Measurements from ENCODE around the gene SP2.
A peak's percentile ranks its signal among the peaks of the same experiment; 100 is the strongest.

SP2 gene

DNA sequence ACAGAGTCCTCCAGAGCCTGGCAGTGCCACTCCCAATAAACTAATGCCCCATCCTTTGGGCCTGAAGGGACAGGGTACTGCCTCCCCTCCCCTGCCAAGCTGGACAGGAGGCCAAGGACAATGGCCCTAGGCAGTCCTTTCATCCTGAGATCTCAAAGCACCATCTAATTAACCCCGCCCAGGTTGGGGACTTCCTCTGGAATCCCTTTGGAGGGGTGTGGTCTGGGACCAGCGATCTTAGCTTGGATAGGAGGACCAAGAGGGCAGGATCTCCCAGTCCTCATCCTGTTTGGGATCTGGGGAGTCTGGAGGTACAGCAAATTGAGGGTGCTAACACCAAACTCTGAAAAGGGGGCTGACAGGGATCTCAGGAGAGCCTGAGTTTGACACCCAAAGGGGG is 26.9 kb upstream of the SP2 start:
- DNase-seq, result no peak
- Histone ChIP-seq H3K9me3 (ENCODE audit: control extremely low read depth in 1 of 5, control insufficient read depth in 4 of 5, insufficient read depth in 2 of 5, low read depth in 1 of 5, low read length in 4 of 5) (no peaks in the 10 kb centered on the region), H3K27ac (ENCODE audit: insufficient read depth in 1 of 2, low read depth in 1 of 2, low read length in 2 of 2, poor library complexity in 1 of 2, severe bottlenecking in 2 of 2) (no peak overlapping the region), H3K4me3 (ENCODE audit: control insufficient read depth in 1 of 7, extremely low read depth in 1 of 7, insufficient read depth in 4 of 7, low read depth in 2 of 7, low read length in 6 of 7) (no peak overlapping the region), H3K4me1 (ENCODE audit: control extremely low read depth in 1 of 4, control insufficient read depth in 4 of 4, insufficient read depth in 4 of 4, low read length in 3 of 4) (peaks cover 0 to 16% (median 8%) of the 10 kb centered on the region in 4 experiments), H3K27me3 (replicated peaks in 2 of 5; ENCODE audit: control insufficient read depth in 4 of 5, insufficient read depth in 5 of 5, low read length in 4 of 5) (peaks cover 0 to 45% (median 22%) of the 10 kb centered on the region in 5 experiments), H3K36me3 (ENCODE audit: control insufficient read depth in 4 of 4, insufficient read depth in 4 of 4, low read length in 3 of 4) (no peaks in the 10 kb centered on the region)
- 93% methylated on average over 2 of the region's 2 CpGs for WGBS (ENCODE audit: insufficient coverage)
- CTCF ChIA-PET, result interaction anchor here (0.7 to 4.7 kb wide), 5 partner anchors 9 to 24 kb away, joined by 3 to 20 read pairs (median 5); no protein-coding TSS in a partner anchor
- POLR2A ChIA-PET, result no interaction called here

DNA sequence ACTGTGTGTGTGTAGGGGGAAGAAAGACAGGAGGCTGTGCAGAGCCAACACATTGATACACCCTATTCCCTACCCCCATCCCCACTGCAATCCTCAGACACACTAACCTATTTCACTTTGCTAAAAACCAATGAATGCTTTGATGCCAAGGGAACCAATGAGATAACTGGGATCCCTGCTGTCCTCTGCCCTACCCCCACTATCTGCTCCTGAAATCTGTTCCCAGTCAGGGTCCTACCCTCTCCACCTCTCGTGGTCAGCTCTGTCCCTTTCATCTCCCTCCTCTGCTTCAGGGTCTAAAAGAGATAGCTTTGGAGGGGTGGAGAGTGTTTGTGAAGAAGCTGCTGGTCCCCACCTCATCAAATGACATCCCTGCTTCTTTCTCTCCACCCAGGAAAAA is 26.0 kb upstream of the SP2 start:
- H3K27ac ChIP-seq (ENCODE audit: insufficient read depth in 1 of 2, low read depth in 1 of 2, low read length in 2 of 2, poor library complexity in 1 of 2, severe bottlenecking in 2 of 2), result no peak overlapping the region
- peaks cover 0 to 45% (median 20%) of the 10 kb centered on the region in 5 experiments for H3K27me3 ChIP-seq (replicated peaks in 2 of 5; ENCODE audit: control insufficient read depth in 4 of 5, insufficient read depth in 5 of 5, low read length in 4 of 5)
- no peak for DNase-seq
- ChIA-PET CTCF (interaction anchor here (0.9 to 4.7 kb wide), 5 partner anchors 10 to 25 kb away, joined by 3 to 20 read pairs (median 10); no protein-coding TSS in a partner anchor), POLR2A (no interaction called here)
- H3K9me3 ChIP-seq (ENCODE audit: control extremely low read depth in 1 of 5, control insufficient read depth in 4 of 5, insufficient read depth in 2 of 5, low read depth in 1 of 5, low read length in 4 of 5), result no peaks in the 10 kb centered on the region
- H3K4me3 ChIP-seq (ENCODE audit: control insufficient read depth in 1 of 7, extremely low read depth in 1 of 7, insufficient read depth in 4 of 7, low read depth in 2 of 7, low read length in 6 of 7), result no peak overlapping the region
- peaks cover 0 to 23% (median 17%) of the 10 kb centered on the region in 4 experiments for H3K4me1 ChIP-seq (ENCODE audit: control extremely low read depth in 1 of 4, control insufficient read depth in 4 of 4, insufficient read depth in 4 of 4, low read length in 3 of 4)
- no CpG with 5 or more reads among the region's 1 CpG for WGBS (ENCODE audit: insufficient coverage)
- no peaks in the 10 kb centered on the region for H3K36me3 ChIP-seq (ENCODE audit: control insufficient read depth in 4 of 4, insufficient read depth in 4 of 4, low read length in 3 of 4)

DNA sequence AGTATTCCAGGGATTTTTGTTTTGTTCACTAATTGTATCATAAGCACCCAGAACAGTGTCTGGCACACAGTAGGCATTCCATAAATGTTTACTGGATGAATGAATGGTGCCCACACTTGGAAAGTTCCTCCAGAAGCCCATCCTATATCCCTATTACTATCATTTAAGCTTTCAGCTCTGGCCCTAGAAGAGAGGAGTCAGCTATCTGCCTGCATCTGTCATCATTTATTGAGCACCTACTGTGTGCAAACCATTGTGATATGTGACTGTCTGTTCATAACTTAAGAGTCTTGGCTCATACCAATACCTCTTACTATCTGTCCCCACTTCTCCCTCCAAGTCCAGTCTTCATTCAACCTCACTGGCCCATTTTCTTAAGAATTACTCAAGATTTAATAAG is 25.0 kb upstream of the SP2 start:
- no peak overlapping the region for H3K4me3 ChIP-seq (ENCODE audit: control insufficient read depth in 1 of 7, extremely low read depth in 1 of 7, insufficient read depth in 4 of 7, low read depth in 2 of 7, low read length in 6 of 7)
- H3K4me1 ChIP-seq (ENCODE audit: control extremely low read depth in 1 of 4, control insufficient read depth in 4 of 4, insufficient read depth in 4 of 4, low read length in 3 of 4), result peaks cover 0 to 29% (median 18%) of the 10 kb centered on the region in 4 experiments
- no peaks in the 10 kb centered on the region for H3K9me3 ChIP-seq (ENCODE audit: control extremely low read depth in 1 of 5, control insufficient read depth in 4 of 5, insufficient read depth in 2 of 5, low read depth in 1 of 5, low read length in 4 of 5)
- H3K36me3 ChIP-seq (ENCODE audit: control insufficient read depth in 4 of 4, insufficient read depth in 4 of 4, low read length in 3 of 4), result no peaks in the 10 kb centered on the region
- H3K27me3 ChIP-seq (replicated peaks in 2 of 5; ENCODE audit: control insufficient read depth in 4 of 5, insufficient read depth in 5 of 5, low read length in 4 of 5), result peaks cover 0 to 42% (median 19%) of the 10 kb centered on the region in 5 experiments
- DNase-seq, result no peak
- CTCF ChIA-PET, result interaction anchor here (0.9 to 4.7 kb wide), 9 partner anchors 11 to 29 kb away, joined by 3 to 20 read pairs (median 4); no protein-coding TSS in a partner anchor
- H3K27ac ChIP-seq (ENCODE audit: insufficient read depth in 1 of 2, low read depth in 1 of 2, low read length in 2 of 2, poor library complexity in 1 of 2, severe bottlenecking in 2 of 2), result no peak overlapping the region
- POLR2A ChIA-PET, result no interaction called here

DNA sequence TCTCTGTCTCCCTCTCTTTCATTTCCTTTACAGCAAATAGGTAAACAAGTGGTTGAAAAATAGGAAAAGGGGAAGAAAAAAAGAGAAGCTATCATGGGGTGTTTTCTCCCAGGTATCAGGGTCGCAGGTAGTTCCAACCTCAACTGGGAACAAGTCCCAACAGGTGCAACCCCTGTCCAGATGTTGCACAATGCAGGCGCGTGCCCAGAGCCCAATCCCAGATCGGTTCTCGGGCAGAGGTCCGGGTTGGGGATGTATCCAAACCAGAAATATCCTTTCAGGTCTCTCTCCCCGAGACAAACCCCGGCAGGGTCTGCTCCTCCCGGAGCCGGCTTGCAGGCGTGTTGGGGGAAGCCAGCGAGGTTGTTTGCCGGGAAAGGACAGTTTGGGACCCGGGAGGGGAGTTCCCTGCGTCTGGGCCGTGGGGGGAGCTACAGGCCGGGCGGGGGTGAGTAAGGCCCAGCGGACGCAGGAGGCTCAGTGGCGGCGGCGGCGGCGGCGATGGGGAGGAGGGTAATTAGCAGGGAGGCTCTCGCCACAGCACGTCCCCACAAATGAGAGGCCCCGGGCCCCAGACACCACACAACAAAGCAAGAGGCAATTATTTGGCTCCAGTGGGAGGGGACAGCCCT is 23.9 kb upstream of the SP2 start:
- Histone ChIP-seq H3K27ac (ENCODE audit: insufficient read depth in 1 of 2, low read depth in 1 of 2, low read length in 2 of 2, poor library complexity in 1 of 2, severe bottlenecking in 2 of 2) (no peak overlapping the region), H3K4me3 (ENCODE audit: control insufficient read depth in 1 of 7, extremely low read depth in 1 of 7, insufficient read depth in 4 of 7, low read depth in 2 of 7, low read length in 6 of 7) (peak overlapping the region in 2 of 7 experiments; percentile 32 to 37), H3K4me1 (ENCODE audit: control extremely low read depth in 1 of 4, control insufficient read depth in 4 of 4, insufficient read depth in 4 of 4, low read length in 3 of 4) (peaks cover 0 to 29% (median 18%) of the 10 kb centered on the region in 4 experiments), H3K36me3 (ENCODE audit: control insufficient read depth in 4 of 4, insufficient read depth in 4 of 4, low read length in 3 of 4) (no peaks in the 10 kb centered on the region), H3K27me3 (replicated peaks in 2 of 5; ENCODE audit: control insufficient read depth in 4 of 5, insufficient read depth in 5 of 5, low read length in 4 of 5) (peaks cover 0 to 42% (median 19%) of the 10 kb centered on the region in 5 experiments), H3K9me3 (ENCODE audit: control extremely low read depth in 1 of 5, control insufficient read depth in 4 of 5, insufficient read depth in 2 of 5, low read depth in 1 of 5, low read length in 4 of 5) (no peaks in the 10 kb centered on the region)
- 20% methylated on average over 19 of the region's 29 CpGs for WGBS (ENCODE audit: insufficient coverage)
- ChIA-PET CTCF (interaction anchor here (1.0 to 4.7 kb wide), 9 partner anchors 10 to 99 kb away, joined by 3 to 20 read pairs (median 4); partner anchors contain the start of gene CDK5RAP3), POLR2A (no interaction called here)
- DNase-seq, result no peak

DNA sequence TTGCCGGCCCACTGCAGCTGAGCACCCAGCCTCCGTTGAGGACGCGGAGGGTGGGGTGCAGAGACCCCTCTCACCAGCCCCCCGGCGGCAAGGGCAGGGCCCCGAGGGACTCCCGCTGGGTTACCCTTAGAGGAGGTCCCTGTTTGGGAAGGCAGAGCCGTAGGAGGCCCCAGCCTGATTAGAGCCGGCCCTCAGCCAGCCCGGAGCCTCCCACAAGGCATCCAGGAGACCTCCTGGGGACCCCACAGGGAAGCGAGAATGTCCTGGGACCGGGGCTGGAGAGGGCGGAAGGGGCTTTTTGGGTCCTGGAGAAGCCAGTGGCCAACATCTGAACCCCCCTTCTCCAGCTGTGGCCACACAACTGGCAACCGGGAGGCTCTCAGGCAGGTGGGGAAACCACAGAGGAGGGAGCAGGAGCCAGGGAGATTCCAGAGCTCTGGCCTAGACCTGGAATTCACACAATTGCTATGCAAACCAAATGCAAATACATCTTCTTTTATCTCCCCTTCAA is 23.3 kb upstream of the SP2 start:
- H3K4me3 ChIP-seq (ENCODE audit: control insufficient read depth in 1 of 7, extremely low read depth in 1 of 7, insufficient read depth in 4 of 7, low read depth in 2 of 7, low read length in 6 of 7), result peak overlapping the region in 2 of 7 experiments; percentile 17 to 32
- H3K9me3 ChIP-seq (ENCODE audit: control extremely low read depth in 1 of 5, control insufficient read depth in 4 of 5, insufficient read depth in 2 of 5, low read depth in 1 of 5, low read length in 4 of 5), result no peaks in the 10 kb centered on the region
- peaks cover 0 to 42% (median 19%) of the 10 kb centered on the region in 5 experiments for H3K27me3 ChIP-seq (replicated peaks in 2 of 5; ENCODE audit: control insufficient read depth in 4 of 5, insufficient read depth in 5 of 5, low read length in 4 of 5)
- H3K36me3 ChIP-seq (ENCODE audit: control insufficient read depth in 4 of 4, insufficient read depth in 4 of 4, low read length in 3 of 4), result no peaks in the 10 kb centered on the region
- 75% methylated on average over 11 of the region's 15 CpGs for WGBS (ENCODE audit: insufficient coverage)
- DNase-seq, result no peak
- POLR2A ChIA-PET, result no interaction called here
- H3K4me1 ChIP-seq (ENCODE audit: control extremely low read depth in 1 of 4, control insufficient read depth in 4 of 4, insufficient read depth in 4 of 4, low read length in 3 of 4), result peaks cover 0 to 35% (median 21%) of the 10 kb centered on the region in 4 experiments
- CTCF ChIA-PET, result interaction anchor here (1.0 to 4.7 kb wide), 5 partner anchors 12 to 98 kb away, joined by 3 to 20 read pairs (median 6); partner anchors contain the start of gene CDK5RAP3
- no peak overlapping the region for H3K27ac ChIP-seq (ENCODE audit: insufficient read depth in 1 of 2, low read depth in 1 of 2, low read length in 2 of 2, poor library complexity in 1 of 2, severe bottlenecking in 2 of 2)

DNA sequence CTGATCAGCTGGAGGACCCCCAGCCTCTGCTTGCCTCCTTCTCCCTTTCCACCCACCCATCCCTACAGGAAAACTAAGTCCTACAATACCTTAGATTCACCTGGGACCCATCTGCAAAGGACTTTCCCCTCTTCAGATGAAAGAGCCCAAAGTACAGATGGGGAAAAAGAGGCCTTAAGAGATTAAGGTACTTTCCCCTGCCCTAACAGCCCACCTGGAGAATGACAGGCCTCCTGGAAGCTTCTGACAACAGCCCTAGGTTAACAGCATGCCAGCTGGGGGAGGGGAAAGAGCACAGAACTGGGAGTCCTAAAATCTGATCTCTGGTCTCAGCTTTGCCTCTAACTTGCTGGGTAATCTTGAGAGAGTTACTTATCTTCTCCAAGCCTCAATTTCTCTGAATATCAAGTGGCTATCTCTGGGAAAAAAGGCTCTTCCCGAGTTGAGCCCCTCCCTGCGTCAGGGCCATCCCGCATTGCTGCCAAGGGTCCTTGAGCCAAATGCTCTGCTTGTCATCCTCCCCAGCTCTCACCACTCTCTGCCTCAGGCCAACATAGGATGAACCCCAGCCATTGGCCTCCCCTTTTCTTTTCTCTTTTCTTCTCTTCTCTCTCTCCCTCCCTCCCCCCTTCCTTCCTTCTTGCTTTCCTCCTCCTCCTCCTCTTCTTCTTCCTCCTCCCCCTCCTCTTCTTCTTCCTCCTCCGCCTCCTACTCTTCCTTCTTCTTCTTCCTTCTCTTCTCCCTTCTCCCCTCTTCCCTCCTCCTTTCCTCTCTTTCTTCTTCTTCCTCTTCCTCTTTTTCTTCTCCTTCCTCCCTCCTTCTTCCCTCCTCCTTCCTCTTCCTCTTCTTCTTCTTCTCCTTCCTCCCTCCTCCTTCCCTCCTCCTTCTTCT is 22.6 kb upstream of the SP2 start:
- H3K27me3 ChIP-seq (replicated peaks in 2 of 5; ENCODE audit: control insufficient read depth in 4 of 5, insufficient read depth in 5 of 5, low read length in 4 of 5), result peaks cover 0 to 42% (median 19%) of the 10 kb centered on the region in 5 experiments
- H3K4me3 ChIP-seq (ENCODE audit: control insufficient read depth in 1 of 7, extremely low read depth in 1 of 7, insufficient read depth in 4 of 7, low read depth in 2 of 7, low read length in 6 of 7), result no peak overlapping the region
- H3K27ac ChIP-seq (ENCODE audit: insufficient read depth in 1 of 2, low read depth in 1 of 2, low read length in 2 of 2, poor library complexity in 1 of 2, severe bottlenecking in 2 of 2), result no peak overlapping the region
- ChIA-PET CTCF (interaction anchor here (1.0 to 4.7 kb wide), 5 partner anchors 11 to 98 kb away, joined by 3 to 20 read pairs (median 6); partner anchors contain the start of gene CDK5RAP3), POLR2A (no interaction called here)
- no peak for DNase-seq
- 95% methylated on average over 4 of the region's 4 CpGs for WGBS (ENCODE audit: insufficient coverage)
- no peaks in the 10 kb centered on the region for H3K36me3 ChIP-seq (ENCODE audit: control insufficient read depth in 4 of 4, insufficient read depth in 4 of 4, low read length in 3 of 4)
- no peaks in the 10 kb centered on the region for H3K9me3 ChIP-seq (ENCODE audit: control extremely low read depth in 1 of 5, control insufficient read depth in 4 of 5, insufficient read depth in 2 of 5, low read depth in 1 of 5, low read length in 4 of 5)
- H3K4me1 ChIP-seq (ENCODE audit: control extremely low read depth in 1 of 4, control insufficient read depth in 4 of 4, insufficient read depth in 4 of 4, low read length in 3 of 4), result peaks cover 2 to 39% (median 23%) of the 10 kb centered on the region in 4 experiments
